K562 (cell line): ENCODE measurements around the gene TMEM141. TPM values are rescaled to one million over a fixed set of nuclear protein-coding genes. Genes with fewer than 3 reads are reported as not detected.

Experiments used
- CREB1 ChIP-seq, 2 experiments: sonication (generic) in 1 of 2; formaldehyde crosslinking in 1 of 2; IDR thresholded peaks; 2 replicates each; pipeline versions ENCODE4 v1.6.1 to v1.8.0; 2012 to 2022; ENCODE audit warnings: inconsistent platforms in 1 of 2, mild to moderate bottlenecking in 1 of 2, missing genetic modification reagents in 1 of 2, moderate library complexity in 1 of 2
- EHMT2 ChIP-seq: fragments of 450-650 bp; IDR thresholded peaks from 2 replicates; pipeline ENCODE4 v1.6.1; 2018; ENCODE audit warnings: antibody characterized with exemption
- ELF1 ChIP-seq: fragments of 200-800 bp; sonication (Bioruptor generic); IDR thresholded peaks from 2 replicates; pipeline ENCODE4 v1.6.1; 2016; ENCODE audit warnings: missing genetic modification characterization, missing compliant biosample characterization
- EP300 ChIP-seq: IDR thresholded peaks from 2 replicates; pipeline ENCODE4 v1.6.1; 2012; ENCODE audit warnings: low read length, improper control_type of control experiment
- HNRNPLL ChIP-seq: fragments of 200-400 bp; formaldehyde crosslinking; IDR thresholded peaks from 2 replicates; pipeline ENCODE4 v1.6.1; 2017; ENCODE audit warnings: low read length, low read depth, mild to moderate bottlenecking; ENCODE audit not compliant: poor library complexity, severe bottlenecking
- HNRNPUL1 ChIP-seq: fragments of 200-400 bp; formaldehyde crosslinking; IDR thresholded peaks from 2 replicates; pipeline ENCODE4 v1.6.1; 2017; ENCODE audit warnings: low read length
- MTA3 ChIP-seq: fragments of 450-650 bp; formaldehyde crosslinking; IDR thresholded peaks from 2 replicates; pipeline ENCODE4 v1.6.1; 2017; ENCODE audit warnings: mild to moderate bottlenecking, borderline replicate concordance
- MYNN ChIP-seq, 2 experiments: sonication (generic); formaldehyde crosslinking in 1 of 2; IDR thresholded peaks; 2 replicates each; pipeline versions ENCODE4 v1.5.0 to v1.6.1; 2016 to 2020; ENCODE audit warnings: antibody characterized with exemption in 1 of 2, missing genetic modification reagents in 1 of 2
- NELFE ChIP-seq: IDR thresholded peaks from 2 replicates; pipeline ENCODE4 v1.6.1; 2011; ENCODE audit warnings: mild to moderate bottlenecking; ENCODE audit not compliant: insufficient read depth, insufficient read length
- NR1H2 ChIP-seq: sonication (generic); formaldehyde crosslinking; IDR thresholded peaks from 2 replicates; pipeline ENCODE4 v1.4.0; 2020; ENCODE audit warnings: mild to moderate bottlenecking, missing genetic modification reagents
- POLR2A ChIP-seq: fragments of 450-650 bp; conservative IDR thresholded peaks from 2 replicates; pipeline ENCODE4 v1.6.1; 2016
- SIN3A ChIP-seq, 2 experiments: fragments of 150-350 bp in 1 of 2; IDR thresholded peaks; 2 replicates each; pipeline ENCODE4 v1.6.1; 2011 to 2016; ENCODE audit warnings: borderline replicate concordance in 2 of 2, low read depth in 2 of 2, low read length in 2 of 2, mild to moderate bottlenecking in 2 of 2, moderate library complexity in 2 of 2; ENCODE audit not compliant: control insufficient read depth in 1 of 2
- TOE1 ChIP-seq, 2 experiments: fragments of 450-650 bp in 1 of 2; sonication (generic) in 1 of 2; formaldehyde crosslinking in 1 of 2; IDR thresholded peaks; 2 replicates each; pipeline versions ENCODE4 v1.7.1 to v1.8.0; 2016 to 2022; ENCODE audit warnings: borderline replicate concordance in 2 of 2, mild to moderate bottlenecking in 2 of 2, antibody characterized with exemption in 1 of 2, inconsistent platforms in 1 of 2, low read depth in 1 of 2, missing genetic modification reagents in 1 of 2, moderate library complexity in 1 of 2
- ZC3H11A ChIP-seq: IDR thresholded peaks from 2 replicates; pipeline ENCODE4 v1.6.1; 2012; ENCODE audit warnings: low read depth, low read length, improper control_type of control experiment
- ZFX ChIP-seq: sonication (generic); formaldehyde crosslinking; IDR thresholded peaks from 2 replicates; pipeline ENCODE4 v1.8.0; 2022; ENCODE audit warnings: mild to moderate bottlenecking, missing genetic modification reagents, moderate library complexity
- ZNF347 ChIP-seq: fragments of 450-650 bp; formaldehyde crosslinking; IDR thresholded peaks from 2 replicates; pipeline ENCODE4 v1.4.0; 2020; ENCODE audit warnings: low read depth, mild to moderate bottlenecking, moderate library complexity
- ZSCAN32 ChIP-seq: fragments of 450-650 bp; formaldehyde crosslinking; IDR thresholded peaks from 2 replicates; pipeline ENCODE4 v1.4.0; 2020; ENCODE audit warnings: mild to moderate bottlenecking, moderate library complexity
- polyA plus RNA-seq, 8 experiments: library from polyadenylated mRNA; depleted of rRNA in 4 of 8; stranded (reverse) in 5 of 8; unstranded in 3 of 8; fragments of >200 nt; fragmentation: Nextera tagmentation in 2 of 8; fragmentation: Illumina TruSeq in 1 of 8; extraction: Ambion mirVana in 2 of 8; extraction: Trizol in 1 of 8; gene quantifications; 2 replicates each; pipeline versions ENCODE4 v1.2.1 to v1.2.3, GENCODE V29; 2011 to 2014; ENCODE audit warnings: inconsistent platforms in 1 of 8, missing spikeins in 1 of 8
- total RNA-seq, 7 experiments: library from RNA; depleted of rRNA in 6 of 7; stranded (reverse); fragments of >200 nt in 6 of 7; fragmentation: Illumina TruSeq in 2 of 7; extraction: Trizol in 2 of 7; gene quantifications; 2 replicates each; pipeline versions ENCODE4 v1.2.1 to v1.2.3, GENCODE V29; 2011 to 2021; ENCODE audit warnings: low replicate concordance in 1 of 7
- TF ChIP-seq, protein P1 (sequence below): fragments of 450-650 bp; IDR thresholded peaks from 2 replicates; pipeline ENCODE4 v1.6.1; 2018; ENCODE audit not compliant: partially characterized antibody
- TF ChIP-seq, protein P2 (sequence below): sonication (generic); IDR thresholded peaks from 2 replicates; pipeline ENCODE4 v1.6.1; 2016

Gene TMEM141
- total and polyA plus RNA-seq, 9 of the 15 experiments (the other 6 are each of a cell fraction or from before 2014, with no cell fraction given): 21.5 to 123 (median 74.8) TPM

DNA sequence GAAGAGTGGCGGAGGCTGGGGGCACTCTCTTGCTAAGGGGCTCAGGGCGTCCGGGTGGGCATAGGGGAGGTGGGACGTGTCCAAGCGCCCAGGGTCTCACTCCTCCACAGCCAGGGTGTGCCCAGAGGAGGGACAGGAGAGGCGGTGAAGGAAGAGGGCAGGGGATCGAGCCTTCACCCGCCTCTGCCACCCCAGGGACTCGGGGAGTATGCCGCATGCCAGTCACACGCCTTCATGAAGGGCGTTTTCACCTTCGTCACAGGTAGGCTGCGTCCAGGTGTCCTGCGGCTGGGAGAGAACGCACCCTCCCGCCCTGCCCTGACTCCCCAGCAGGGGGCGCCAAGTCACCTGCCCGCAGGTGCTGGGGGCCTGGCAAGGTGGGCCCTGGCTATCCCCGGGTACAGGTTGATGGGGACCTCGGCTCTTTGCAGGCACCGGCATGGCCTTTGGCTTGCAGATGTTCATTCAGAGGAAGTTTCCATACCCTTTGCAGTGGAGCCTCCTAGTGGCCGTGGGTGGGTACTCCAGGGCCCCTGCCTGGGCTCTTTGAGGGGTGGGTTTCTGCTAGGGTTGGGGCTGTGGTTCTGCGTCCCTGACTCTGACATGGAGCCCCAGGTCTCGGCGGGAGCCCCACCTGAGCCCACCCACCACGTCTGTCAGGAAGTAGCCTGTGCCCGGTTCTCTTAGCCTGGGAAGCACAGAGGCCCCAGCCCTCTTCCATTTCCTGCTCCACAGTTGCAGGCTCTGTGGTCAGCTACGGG lies 552 bp downstream of the TMEM141 start (continued):
- TF ChIP-seq, protein P1, sequence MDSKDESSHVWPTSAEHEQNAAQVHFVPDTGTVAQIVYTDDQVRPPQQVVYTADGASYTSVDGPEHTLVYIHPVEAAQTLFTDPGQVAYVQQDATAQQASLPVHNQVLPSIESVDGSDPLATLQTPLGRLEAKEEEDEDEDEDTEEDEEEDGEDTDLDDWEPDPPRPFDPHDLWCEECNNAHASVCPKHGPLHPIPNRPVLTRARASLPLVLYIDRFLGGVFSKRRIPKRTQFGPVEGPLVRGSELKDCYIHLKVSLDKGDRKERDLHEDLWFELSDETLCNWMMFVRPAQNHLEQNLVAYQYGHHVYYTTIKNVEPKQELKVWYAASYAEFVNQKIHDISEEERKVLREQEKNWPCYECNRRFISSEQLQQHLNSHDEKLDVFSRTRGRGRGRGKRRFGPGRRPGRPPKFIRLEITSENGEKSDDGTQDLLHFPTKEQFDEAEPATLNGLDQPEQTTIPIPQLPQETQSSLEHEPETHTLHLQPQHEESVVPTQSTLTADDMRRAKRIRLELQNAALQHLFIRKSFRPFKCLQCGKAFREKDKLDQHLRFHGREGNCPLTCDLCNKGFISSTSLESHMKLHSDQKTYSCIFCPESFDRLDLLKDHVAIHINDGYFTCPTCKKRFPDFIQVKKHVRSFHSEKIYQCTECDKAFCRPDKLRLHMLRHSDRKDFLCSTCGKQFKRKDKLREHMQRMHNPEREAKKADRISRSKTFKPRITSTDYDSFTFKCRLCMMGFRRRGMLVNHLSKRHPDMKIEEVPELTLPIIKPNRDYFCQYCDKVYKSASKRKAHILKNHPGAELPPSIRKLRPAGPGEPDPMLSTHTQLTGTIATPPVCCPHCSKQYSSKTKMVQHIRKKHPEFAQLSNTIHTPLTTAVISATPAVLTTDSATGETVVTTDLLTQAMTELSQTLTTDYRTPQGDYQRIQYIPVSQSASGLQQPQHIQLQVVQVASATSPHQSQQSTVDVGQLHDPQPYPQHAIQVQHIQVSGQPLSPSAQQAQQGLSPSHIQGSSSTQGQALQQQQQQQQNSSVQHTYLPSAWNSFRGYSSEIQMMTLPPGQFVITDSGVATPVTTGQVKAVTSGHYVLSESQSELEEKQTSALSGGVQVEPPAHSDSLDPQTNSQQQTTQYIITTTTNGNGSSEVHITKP: no peak
- TF ChIP-seq EP300 (no peak), SIN3A (IDR thresholded peaks at IDR 0.05; ENCODE audit: borderline replicate concordance in 2 of 2, control insufficient read depth in 1 of 2, low read depth in 2 of 2, low read length in 2 of 2) (no peak), ZNF347 (no peak), NELFE (no peak), NR1H2 (no peak), MYNN (IDR thresholded peaks at IDR 0.05) (peak; percentile 55; the same call in 1 of the 2 replicates), MYNN (CRISPR knock-in tag; IDR thresholded peaks at IDR 0.05) (no peak), ELF1 (tag) (no peak), HNRNPLL (no peak), CREB1 (IDR thresholded peaks at IDR 0.05) (no peak), CREB1 (CRISPR knock-in tag; IDR thresholded peaks at IDR 0.05) (peak; percentile 27; the same call in 1 of the 2 replicates), EHMT2 (no peak), HNRNPUL1 (no peak), MTA3 (peak; percentile 56; the same call in 1 of the 2 replicates), ZC3H11A (no peak), ZFX (CRISPR knock-in tag) (peak; percentile 57), ZSCAN32 (no peak), POLR2A (no peak; the same call in 1 of the 2 replicates), TOE1 (IDR thresholded peaks at IDR 0.05; ENCODE audit: borderline replicate concordance) (0 out of 2 replicates have a peak, but pooled peaks have one; percentile 52), TOE1 (CRISPR knock-in tag; IDR thresholded peaks at IDR 0.05; ENCODE audit: borderline replicate concordance, low read depth) (0 out of 2 replicates have a peak, but pooled peaks have one; percentile 77)
- TF ChIP-seq, protein P2, sequence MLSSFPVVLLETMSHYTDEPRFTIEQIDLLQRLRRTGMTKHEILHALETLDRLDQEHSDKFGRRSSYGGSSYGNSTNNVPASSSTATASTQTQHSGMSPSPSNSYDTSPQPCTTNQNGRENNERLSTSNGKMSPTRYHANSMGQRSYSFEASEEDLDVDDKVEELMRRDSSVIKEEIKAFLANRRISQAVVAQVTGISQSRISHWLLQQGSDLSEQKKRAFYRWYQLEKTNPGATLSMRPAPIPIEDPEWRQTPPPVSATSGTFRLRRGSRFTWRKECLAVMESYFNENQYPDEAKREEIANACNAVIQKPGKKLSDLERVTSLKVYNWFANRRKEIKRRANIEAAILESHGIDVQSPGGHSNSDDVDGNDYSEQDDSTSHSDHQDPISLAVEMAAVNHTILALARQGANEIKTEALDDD: no peak
